ENCODE measurements around the gene SPOCK3.
"Not testable (repeated sequence)": the region's sequence is repeated elsewhere in the genome, so short reads cannot be mapped to it uniquely, and the experiment has no call there.

Gene SPOCK3

GRCh38 chr4:166924424-166924823 lies 309.9 kb downstream of the SPOCK3 start:
- DNase-seq, result no peak

GRCh38 chr4:166913926-166914325 lies 320.4 kb downstream of the SPOCK3 start:
- DNase-seq, result no peak

GRCh38 chr4:166903408-166903807 lies 330.9 kb downstream of the SPOCK3 start:
- no peak for DNase-seq

- no peak for DNase-seq
Observed at GRCh38 chr4:166902941-166903340, 331.4 kb downstream of the SPOCK3 start.

- no peak for DNase-seq
Observed at GRCh38 chr4:166896254-166896653, 338.0 kb downstream of the SPOCK3 start.

GRCh38 chr4:166895771-166896170 lies 338.5 kb downstream of the SPOCK3 start:
- no peak for DNase-seq

- no peak for DNase-seq
Observed at GRCh38 chr4:166887457-166887856, 346.8 kb downstream of the SPOCK3 start.

- no peak for DNase-seq
Observed at GRCh38 chr4:166886718-166887117, 347.6 kb downstream of the SPOCK3 start.

GRCh38 chr4:166882221-166882620 lies 352.1 kb downstream of the SPOCK3 start:
- no peak for DNase-seq

- no peak for DNase-seq
Observed at GRCh38 chr4:166875821-166876220, 358.5 kb downstream of the SPOCK3 start.

GRCh38 chr4:166862032-166862431 lies 372.3 kb downstream of the SPOCK3 start:
- DNase-seq, result no peak

GRCh38 chr4:166850398-166850797 lies 383.9 kb downstream of the SPOCK3 start:
- DNase-seq, result not testable (repeated sequence)

GRCh38 chr4:166846939-166847338 lies 387.4 kb downstream of the SPOCK3 start:
- no peak for DNase-seq

GRCh38 chr4:166842795-166843261 lies 391.5 kb downstream of the SPOCK3 start:
- no peak for DNase-seq

- no peak for DNase-seq
Observed at GRCh38 chr4:166839615-166840251, 394.6 kb downstream of the SPOCK3 start.

- no peak for DNase-seq
Observed at GRCh38 chr4:166838975-166839614, 395.2 kb downstream of the SPOCK3 start.

GRCh38 chr4:166836865-166837264 lies 397.4 kb downstream of the SPOCK3 start:
- no peak for DNase-seq

- no peak for DNase-seq
Observed at GRCh38 chr4:166827629-166828028, 406.7 kb downstream of the SPOCK3 start.

GRCh38 chr4:166827167-166827566 lies 407.1 kb downstream of the SPOCK3 start:
- no peak for DNase-seq

- no peak for DNase-seq
Observed at GRCh38 chr4:166823848-166824247, 410.4 kb downstream of the SPOCK3 start.

- DNase-seq, result no peak
Observed at GRCh38 chr4:166823126-166823525, 411.2 kb downstream of the SPOCK3 start.

- no peak for DNase-seq
Observed at GRCh38 chr4:166822386-166822785, 411.9 kb downstream of the SPOCK3 start.

- DNase-seq, result no peak
Observed at GRCh38 chr4:166816890-166817289, 417.4 kb downstream of the SPOCK3 start.

GRCh38 chr4:166808380-166808779 lies 425.9 kb downstream of the SPOCK3 start:
- DNase-seq, result no peak

GRCh38 chr4:166802346-166802745 lies 431.9 kb downstream of the SPOCK3 start:
- DNase-seq, result no peak

Measured in hippocampal formation (tissue), 2 donors.